GM12878 (cell line): ENCODE results near the gene AKAP13. TPM values are rescaled to one million over a fixed set of nuclear protein-coding genes. Genes with fewer than 3 reads are reported as not detected.
A peak's percentile ranks its signal among the peaks of the same experiment; 100 is the strongest.

Experiments
- ATAC-seq: fragments of 200-7000 bp; cut with Tn5 transposase; 3 replicates; pipeline ENCODE4 v1.9.1; 2020; ENCODE audit warnings: mild to moderate bottlenecking, moderate library complexity
- BruUV-seq: library from RNA; stranded (reverse); fragments of 400-500 nt; replicated peaks from 2 replicates; lab custom pipeline; 2021; lab: Mats Ljungman, UMichigan
- CTCF ChIA-PET: fragments of 300-600 bp; sonication (Branson Sonifier 250); formaldehyde crosslinking; extraction: SDS; loops from one replicate; lab custom pipeline; 2021; ENCODE audit warnings: inconsistent platforms; lab: Yijun Ruan, JAX
- POLR2A ChIA-PET: fragments of 350-600 bp; formaldehyde crosslinking; extraction: SDS; loops from one replicate; lab custom pipeline; 2021; ENCODE audit warnings: inconsistent platforms; lab: Charles Lee
- RAD21 ChIA-PET: fragments of 300-600 bp; sonication (Branson Sonifier 250); formaldehyde crosslinking; loops from one replicate; lab custom pipeline; 2023; ENCODE audit warnings: antibody characterized with exemption; ENCODE audit not compliant: unreplicated experiment; lab: Charles Lee
- SMC1A ChIA-PET: fragments of 300-600 bp; sonication (Branson Sonifier 250); formaldehyde crosslinking; loops from one replicate; lab custom pipeline; 2023; ENCODE audit not compliant: unreplicated experiment, uncharacterized antibody; lab: Charles Lee
- DNase-seq: peaks from one replicate; pipeline ENCODE4 v3.0.0-alpha.2; 2011; ENCODE audit warnings: low read depth, low spot score
- FAIRE-seq: peaks from 3 replicates; lab custom pipeline; 2011; peaks lifted over from hg19 to GRCh38; lab: Jason Lieb, UNC
- H2AFZ ChIP-seq: 2 replicates; pipeline ENCODE4 v1.6.0; 2011; ENCODE audit warnings: low read depth, low read length, control low read depth; ENCODE audit not compliant: control insufficient read depth
- H3K27ac ChIP-seq: 2 replicates; pipeline ENCODE4 v1.5.1; 2011; ENCODE audit warnings: control low read depth; ENCODE audit not compliant: control insufficient read depth, insufficient read depth
- H3K27me3 ChIP-seq, 2 experiments: replicated peaks in 1 of 2; 2 replicates each; pipeline versions ENCODE4 v1.6.0 to v1.6.1; 2011; ENCODE audit warnings: low read length in 1 of 2; ENCODE audit not compliant: control insufficient read depth in 2 of 2, insufficient read depth in 2 of 2
- H3K36me3 ChIP-seq, 2 experiments: 2 replicates each; pipeline ENCODE4 v1.5.1; 2011; ENCODE audit warnings: low read length in 1 of 2; ENCODE audit not compliant: control insufficient read depth in 2 of 2, insufficient read depth in 2 of 2
- H3K4me1 ChIP-seq: 2 replicates; pipeline ENCODE4 v1.6.1; 2011; ENCODE audit warnings: mild to moderate bottlenecking, low read length, moderate library complexity, mixed read lengths; ENCODE audit not compliant: control insufficient read depth, insufficient read depth
- H3K4me2 ChIP-seq: 2 replicates; pipeline ENCODE4 v1.6.0; 2011; ENCODE audit warnings: control low read depth; ENCODE audit not compliant: control insufficient read depth, insufficient read depth
- H3K4me3 ChIP-seq: fragments of 200-600 bp; sonication (generic); 2 replicates; pipeline ENCODE4 v1.5.1; 2016
- H3K79me2 ChIP-seq: 2 replicates; pipeline ENCODE4 v1.6.0; 2011; ENCODE audit warnings: low read length; ENCODE audit not compliant: control insufficient read depth, insufficient read depth
- H3K9ac ChIP-seq: 2 replicates; pipeline ENCODE4 v1.8.0; 2011; ENCODE audit warnings: low read length, control low read depth, mixed read lengths; ENCODE audit not compliant: control insufficient read depth, insufficient read depth
- H3K9me3 ChIP-seq: replicated peaks from 3 replicates; pipeline ENCODE4 v1.5.1; 2011; ENCODE audit warnings: mild to moderate bottlenecking, low read length; ENCODE audit not compliant: control insufficient read depth, insufficient read depth
- H4K20me1 ChIP-seq: 2 replicates; pipeline ENCODE4 v1.6.0; 2011; ENCODE audit not compliant: control insufficient read depth, insufficient read depth
- ASH2L ChIP-seq: fragments of 300-600, 200-600 bp; sonication (generic); IDR thresholded peaks from 2 replicates; pipeline ENCODE4 v1.6.1; 2017; ENCODE audit warnings: low read depth, mild to moderate bottlenecking, borderline replicate concordance
- ESRRA ChIP-seq: IDR thresholded peaks from 2 replicates; pipeline ENCODE4 v1.6.1; 2012; ENCODE audit warnings: mild to moderate bottlenecking, low read length, improper control_type of control experiment
- ETV6 ChIP-seq, 2 experiments: fragments of 450-650 bp in 1 of 2; IDR thresholded peaks in 1 of 2; conservative IDR thresholded peaks in 1 of 2; 2 replicates each; pipeline ENCODE4 v1.6.1; 2014; ENCODE audit warnings: antibody characterized with exemption in 1 of 2, borderline replicate concordance in 1 of 2, low read depth in 1 of 2, mild to moderate bottlenecking in 1 of 2, moderate library complexity in 1 of 2
- RAD21 ChIP-seq: IDR thresholded peaks from 2 replicates; pipeline ENCODE4 v1.6.1; 2011; ENCODE audit warnings: mild to moderate bottlenecking, low read depth, low read length, moderate library complexity; ENCODE audit not compliant: insufficient read depth
- SMARCA5 ChIP-seq: fragments of 450-650 bp; IDR thresholded peaks from 2 replicates; pipeline ENCODE4 v1.6.1; 2017; ENCODE audit warnings: mild to moderate bottlenecking
- SMC3 ChIP-seq: IDR thresholded peaks from 2 replicates; pipeline ENCODE4 v1.6.1; 2011; ENCODE audit warnings: low read length, improper control_type of control experiment, borderline replicate concordance
- ZSCAN29 ChIP-seq: fragments of 450-650 bp; IDR thresholded peaks from 2 replicates; pipeline ENCODE4 v1.6.1; 2017; ENCODE audit warnings: mild to moderate bottlenecking, moderate library complexity
- WGBS: methylation state at CpG from one replicate; pipeline ENCODE4 v1.1.6; 2016; ENCODE audit warnings: low lambda C conversion rate; ENCODE audit not compliant: insufficient replicate concordance, insufficient coverage; ENCODE audit errors: missing lambda C conversion rate; 5-methylcytosine and 5-hydroxymethylcytosine counted together
- in situ Hi-C: fragments of 300-500 bp; cut with MboI; formaldehyde crosslinking; loops from 9 replicates; pipeline ENCODE4 v1.14.3; 2018; ENCODE audit warnings: mixed read lengths
- intact Hi-C: fragments of 100-400 bp; cut with micrococcal nuclease; formaldehyde crosslinking; loops from one replicate; pipeline ENCODE4 v1.14.2; 2022; ENCODE audit not compliant: unreplicated experiment
- polyA plus RNA-seq, 11 experiments: library from polyadenylated mRNA; depleted of rRNA in 4 of 11; unstranded in 6 of 11; stranded (reverse) in 5 of 11; fragments of >200 nt; fragmentation: Nextera tagmentation in 4 of 11; fragmentation: Illumina TruSeq in 1 of 11; extraction: Ambion mirVana in 4 of 11; extraction: Trizol in 1 of 11; gene quantifications; 1 replicate in 1 of 11; 2 replicates in 10 of 11; pipeline versions ENCODE4 v1.2.1 to v1.2.3, GENCODE V29; 2011 to 2016; ENCODE audit warnings: inconsistent platforms in 2 of 11, missing spikeins in 2 of 11, low read depth in 1 of 11
- total RNA-seq, 4 experiments: library from RNA; depleted of rRNA in 3 of 4; stranded (reverse); fragments of >200 nt in 3 of 4; fragmentation: Illumina TruSeq in 1 of 4; extraction: Trizol in 1 of 4; gene quantifications; 2 replicates each; pipeline versions ENCODE4 v1.2.1 to v1.2.3, GENCODE V29; 2013 to 2021
- TF ChIP-seq, protein P1 (sequence below): fragments of 450-650 bp; IDR thresholded peaks from 2 replicates; pipeline ENCODE4 v1.6.1; 2017; ENCODE audit warnings: borderline replicate concordance

The AKAP13 gene
- total and polyA plus RNA-seq, 10 of the 15 experiments (the other 5 are each of a cell fraction or from before 2014, with no cell fraction given): 14.4 to 74.9 (median 55.1) TPM

DNA sequence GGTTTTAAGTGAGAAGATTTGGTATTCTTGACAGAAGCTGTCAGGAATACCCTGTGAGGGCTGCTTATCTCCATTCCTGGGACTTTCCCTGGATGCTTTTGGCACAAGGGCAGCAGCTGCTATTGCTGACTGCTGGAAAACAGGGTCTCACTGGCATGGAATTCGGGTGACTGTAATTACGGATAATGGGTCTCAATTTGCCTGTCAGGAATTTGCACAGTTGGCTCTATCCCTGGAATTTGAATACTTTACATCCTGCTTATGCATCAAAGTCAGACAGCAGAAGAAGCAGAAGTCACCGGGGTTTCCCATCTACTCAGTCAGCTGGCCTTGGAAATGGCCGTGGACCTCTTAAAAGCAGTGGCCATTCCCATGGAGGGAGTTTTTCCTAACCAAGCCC is 25.9 kb upstream of the AKAP13 start:
- SMC1A ChIA-PET: interaction anchor here (1.0 to 1.4 kb wide), 2 partner anchors 29 to 50 kb away, joined by 3 to 4 read pairs; no protein-coding TSS in a partner anchor
- no peak for DNase-seq
- Histone ChIP-seq H3K36me3 (no peaks in the 10 kb centered on the region), H3K4me3 (no peak overlapping the region), H3K4me2 (no peak overlapping the region), H4K20me1 (no peaks in the 10 kb centered on the region), H3K9ac (no peak overlapping the region), H3K79me2 (no peaks in the 10 kb centered on the region), H3K27ac (no peak overlapping the region), H3K27me3 (no peaks in the 10 kb centered on the region; a peak in 1 of 4 replicates), H2AFZ (no peak overlapping the region), H3K4me1 (peaks cover 8% of the 10 kb centered on the region), H3K9me3 (no peaks in the 10 kb centered on the region)
- no TSS peak for BruUV-seq
- FAIRE-seq: no peak
- intact Hi-C loops (no loop called here), in situ Hi-C loops (no loop called here)
- TF ChIP-seq ZSCAN29 (no peak), SMC3 (no peak), ESRRA (no peak), ASH2L (no peak), RAD21 (no peak)
- TF ChIP-seq, protein P1, sequence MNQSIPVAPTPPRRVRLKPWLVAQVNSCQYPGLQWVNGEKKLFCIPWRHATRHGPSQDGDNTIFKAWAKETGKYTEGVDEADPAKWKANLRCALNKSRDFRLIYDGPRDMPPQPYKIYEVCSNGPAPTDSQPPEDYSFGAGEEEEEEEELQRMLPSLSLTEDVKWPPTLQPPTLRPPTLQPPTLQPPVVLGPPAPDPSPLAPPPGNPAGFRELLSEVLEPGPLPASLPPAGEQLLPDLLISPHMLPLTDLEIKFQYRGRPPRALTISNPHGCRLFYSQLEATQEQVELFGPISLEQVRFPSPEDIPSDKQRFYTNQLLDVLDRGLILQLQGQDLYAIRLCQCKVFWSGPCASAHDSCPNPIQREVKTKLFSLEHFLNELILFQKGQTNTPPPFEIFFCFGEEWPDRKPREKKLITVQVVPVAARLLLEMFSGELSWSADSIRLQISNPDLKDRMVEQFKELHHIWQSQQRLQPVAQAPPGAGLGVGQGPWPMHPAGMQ: no peak
- ATAC-seq: no peak
- POLR2A ChIA-PET: no interaction called here
- RAD21 ChIA-PET: no interaction called here
- CTCF ChIA-PET: interaction anchor here (1.4 kb wide), 1 partner anchor 24 kb away, joined by 3 read pairs; no protein-coding TSS in a partner anchor
- 75% methylated on average over 4 of the region's 4 CpGs for WGBS

DNA sequence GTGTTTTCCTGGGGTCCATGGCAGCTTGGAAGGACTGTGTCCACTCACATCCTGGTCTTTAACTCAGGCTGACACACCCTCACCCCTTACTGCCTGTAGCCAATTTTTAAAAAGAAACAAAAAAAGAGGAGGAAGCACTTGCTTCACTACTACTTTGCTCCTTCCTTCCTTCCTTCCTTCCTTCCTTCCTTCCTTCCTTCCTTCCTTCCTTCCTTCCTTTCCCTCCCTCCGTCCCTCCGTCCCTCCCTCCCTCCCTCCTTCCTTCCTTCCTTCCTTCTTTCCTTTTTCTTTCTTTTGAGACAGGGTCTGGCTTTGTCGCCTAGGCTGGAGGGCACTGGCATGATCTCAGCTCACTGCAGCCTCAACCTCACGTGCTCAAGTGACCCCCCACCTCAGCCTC is 25.5 kb upstream of the AKAP13 start:
- CTCF ChIA-PET: no interaction called here
- SMC1A ChIA-PET: interaction anchor here (1.0 to 1.4 kb wide), 3 partner anchors 15 to 65 kb away, joined by 3 to 4 read pairs (median 3); no protein-coding TSS in a partner anchor
- Histone ChIP-seq H4K20me1 (no peaks in the 10 kb centered on the region), H2AFZ (no peak overlapping the region), H3K9ac (no peak overlapping the region), H3K9me3 (no peaks in the 10 kb centered on the region), H3K36me3 (no peaks in the 10 kb centered on the region), H3K79me2 (no peaks in the 10 kb centered on the region), H3K4me1 (peaks cover 8% of the 10 kb centered on the region), H3K27ac (no peak overlapping the region), H3K4me3 (no peak overlapping the region), H3K4me2 (no peak overlapping the region), H3K27me3 (no peaks in the 10 kb centered on the region; a peak in 1 of 4 replicates)
- BruUV-seq: no TSS peak
- DNase-seq (no peak), FAIRE-seq (no peak), ATAC-seq (no peak)
- intact Hi-C loops (no loop called here), in situ Hi-C loops (no loop called here)
- POLR2A ChIA-PET: no interaction called here
- 40% methylated on average over 2 of the region's 4 CpGs for WGBS
- RAD21 ChIA-PET: no interaction called here
- TF ChIP-seq ETV6 (conservative IDR thresholded peaks at IDR 0.05 in 1 of 2, IDR thresholded peaks at IDR 0.05 in 1 of 2; ENCODE audit: borderline replicate concordance in 1 of 2, low read depth in 1 of 2) (0 out of 4 replicates have a peak, but pooled peaks of 1 of the 2 experiments have one; percentile 15), SMARCA5 (no peak)
